Mesenchymal stem cell (in vitro differentiated cells and primary cell): ENCODE data around the gene SIPA1L3.

Experiments
- DNase-seq: peaks from one replicate; pipeline ENCODE4 v3.0.0-alpha.2; 2013
- H2AFZ ChIP-seq: one replicate; pipeline ENCODE4 v1.6.1; 2013; ENCODE audit warnings: low read depth, mild to moderate bottlenecking, control low read depth, inconsistent platforms, low read length, moderate library complexity
- H2AK5ac ChIP-seq: 2 replicates; pipeline ENCODE4 v1.6.1; 2013; ENCODE audit warnings: low read length, moderate library complexity, mild to moderate bottlenecking, inconsistent platforms; ENCODE audit not compliant: severe bottlenecking
- H2BK120ac ChIP-seq: one replicate; pipeline ENCODE4 v1.6.1; 2013; ENCODE audit warnings: low read depth, mild to moderate bottlenecking, inconsistent platforms, low read length, moderate library complexity
- H2BK12ac ChIP-seq, 2 experiments: one replicate each; pipeline ENCODE4 v1.6.1; 2013; ENCODE audit warnings: inconsistent platforms in 2 of 2, low read length in 2 of 2, mild to moderate bottlenecking in 2 of 2, moderate library complexity in 2 of 2, control low read depth in 1 of 2
- H2BK15ac ChIP-seq: one replicate; pipeline ENCODE4 v1.6.1; 2013; ENCODE audit warnings: mild to moderate bottlenecking, low read depth, inconsistent platforms; ENCODE audit not compliant: poor library complexity, severe bottlenecking
- H2BK5ac ChIP-seq: 2 replicates; pipeline ENCODE4 v1.6.1; 2013; ENCODE audit warnings: low read depth, mild to moderate bottlenecking, low read length, control low read depth, inconsistent platforms; ENCODE audit not compliant: poor library complexity, severe bottlenecking
- H3K14ac ChIP-seq, 2 experiments: one replicate each; pipeline ENCODE4 v1.6.1; 2013; ENCODE audit warnings: inconsistent platforms in 2 of 2, low read length in 2 of 2, control low read depth in 1 of 2, mild to moderate bottlenecking in 1 of 2, moderate library complexity in 1 of 2
- H3K18ac ChIP-seq, 2 experiments: one replicate each; pipeline ENCODE4 v1.6.1; 2013; ENCODE audit warnings: inconsistent platforms in 2 of 2, low read length in 2 of 2, control low read depth in 1 of 2, low read depth in 1 of 2, mild to moderate bottlenecking in 1 of 2
- H3K23ac ChIP-seq, 2 experiments: one replicate each; pipeline ENCODE4 v1.6.1; 2013; ENCODE audit warnings: inconsistent platforms in 2 of 2, low read length in 2 of 2, mild to moderate bottlenecking in 2 of 2, moderate library complexity in 2 of 2, control low read depth in 1 of 2
- H3K27ac ChIP-seq: 2 replicates; pipeline ENCODE4 v1.5.1; 2013; ENCODE audit warnings: mild to moderate bottlenecking, moderate library complexity, low read length, control low read depth, inconsistent platforms; ENCODE audit not compliant: poor library complexity, severe bottlenecking
- H3K27me3 ChIP-seq, 2 experiments: 2 replicates each; pipeline versions ENCODE4 v1.6.1 to v1.7.0; 2013; ENCODE audit warnings: low read length in 2 of 2, mild to moderate bottlenecking in 2 of 2, moderate library complexity in 2 of 2, control low read depth in 1 of 2, inconsistent platforms in 1 of 2; ENCODE audit not compliant: control insufficient read depth in 1 of 2, insufficient read depth in 1 of 2
- H3K36me3 ChIP-seq, 2 experiments: 2 replicates each; pipeline versions ENCODE4 v1.6.1 to v1.7.0; 2013; ENCODE audit warnings: low read length in 2 of 2, control low read depth in 1 of 2, inconsistent platforms in 1 of 2, low read depth in 1 of 2, mild to moderate bottlenecking in 1 of 2; ENCODE audit not compliant: insufficient read depth in 2 of 2, control insufficient read depth in 1 of 2
- H3K4ac ChIP-seq, 2 experiments: one replicate each; pipeline ENCODE4 v1.6.1; 2013; ENCODE audit warnings: inconsistent platforms in 2 of 2, low read length in 2 of 2, mild to moderate bottlenecking in 2 of 2, moderate library complexity in 2 of 2, control low read depth in 1 of 2, low read depth in 1 of 2
- H3K4me1 ChIP-seq: 2 replicates; pipeline ENCODE4 v1.6.1; 2013; ENCODE audit warnings: low read depth, low read length, control low read depth; ENCODE audit not compliant: control insufficient read depth, insufficient read depth
- H3K4me2 ChIP-seq: 2 replicates; pipeline ENCODE4 v1.6.1; 2013; ENCODE audit warnings: low read length, mild to moderate bottlenecking, inconsistent platforms; ENCODE audit not compliant: poor library complexity, severe bottlenecking
- H3K4me3 ChIP-seq, 2 experiments: 2 replicates each; pipeline versions ENCODE4 v1.5.1 to v1.7.0; 2013; ENCODE audit warnings: low read length in 2 of 2, mild to moderate bottlenecking in 2 of 2, control low read depth in 1 of 2, low read depth in 1 of 2; ENCODE audit not compliant: insufficient read depth in 1 of 2
- H3K79me1 ChIP-seq: replicated peaks from 2 replicates; pipeline ENCODE4 v1.6.1; 2013; ENCODE audit warnings: mild to moderate bottlenecking, control low read depth, low read length, inconsistent platforms; ENCODE audit not compliant: poor library complexity, severe bottlenecking
- H3K9ac ChIP-seq: 2 replicates; pipeline ENCODE4 v1.7.0; 2013; ENCODE audit warnings: mild to moderate bottlenecking, low read length, moderate library complexity
- H3K9me3 ChIP-seq: 2 replicates; pipeline ENCODE4 v1.7.0; 2013; ENCODE audit warnings: mild to moderate bottlenecking, low read length; ENCODE audit not compliant: control insufficient read depth
- H4K8ac ChIP-seq: one replicate; pipeline ENCODE4 v1.6.1; 2013; ENCODE audit warnings: inconsistent platforms, mild to moderate bottlenecking, low read length, moderate library complexity
- H4K91ac ChIP-seq: one replicate; pipeline ENCODE4 v1.6.1; 2013; ENCODE audit warnings: mild to moderate bottlenecking, low read length, inconsistent platforms
- WGBS: methylation state at CpG from one replicate; pipeline ENCODE4 v1.1.7; 2013; ENCODE audit warnings: mixed read lengths; 5-methylcytosine and 5-hydroxymethylcytosine counted together

The SIPA1L3 gene

DNA sequence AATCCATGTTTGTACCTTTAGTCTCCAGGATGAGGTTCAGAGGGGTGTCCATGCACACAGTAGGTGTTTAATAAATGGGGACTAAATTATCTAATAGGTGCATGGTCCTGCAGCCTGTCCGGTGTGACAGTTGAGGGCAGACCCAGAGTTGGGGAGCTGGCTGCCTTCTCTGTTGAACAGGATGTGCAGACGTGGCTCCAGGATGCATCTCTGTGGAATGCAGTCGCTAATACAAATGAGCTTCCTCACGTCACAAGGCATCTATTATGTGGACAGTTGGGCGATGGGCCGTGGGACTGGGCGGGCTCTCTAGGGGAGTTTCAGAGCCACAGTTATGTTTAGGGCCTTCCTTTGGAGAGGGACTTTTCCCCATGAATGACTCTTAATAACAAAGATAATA, 71.0 kb downstream of the SIPA1L3 start:
- H2AFZ ChIP-seq = no peak overlapping the region
- no peak overlapping the region for H3K18ac ChIP-seq
- H3K36me3 ChIP-seq = peaks cover 10 to 24% of the 10 kb centered on the region in 2 experiments
- H3K79me1 ChIP-seq = peaks cover 24% of the 10 kb centered on the region
- no peak overlapping the region for H4K8ac ChIP-seq
- no peak overlapping the region for H3K4ac ChIP-seq
- 47% methylated on average over 4 of the region's 7 CpGs for WGBS
- H3K27me3 ChIP-seq = no peaks in the 10 kb centered on the region
- no peaks in the 10 kb centered on the region for H3K9me3 ChIP-seq
- no peak overlapping the region for H3K4me2 ChIP-seq
- no peak overlapping the region for H2BK12ac ChIP-seq
- no peak overlapping the region for H3K14ac ChIP-seq
- peak; percentile 88 for DNase-seq
- no peak overlapping the region for H2BK5ac ChIP-seq
- no peak overlapping the region for H3K4me3 ChIP-seq
- peak overlapping the region; percentile 45 for H3K27ac ChIP-seq
- H2BK15ac ChIP-seq = no peak overlapping the region
- no peak overlapping the region for H3K9ac ChIP-seq
- H4K91ac ChIP-seq = no peak overlapping the region
- no peak overlapping the region for H2AK5ac ChIP-seq
- H2BK120ac ChIP-seq = no peak overlapping the region
- no peak overlapping the region for H3K23ac ChIP-seq
- peaks cover 26% of the 10 kb centered on the region for H3K4me1 ChIP-seq

DNA sequence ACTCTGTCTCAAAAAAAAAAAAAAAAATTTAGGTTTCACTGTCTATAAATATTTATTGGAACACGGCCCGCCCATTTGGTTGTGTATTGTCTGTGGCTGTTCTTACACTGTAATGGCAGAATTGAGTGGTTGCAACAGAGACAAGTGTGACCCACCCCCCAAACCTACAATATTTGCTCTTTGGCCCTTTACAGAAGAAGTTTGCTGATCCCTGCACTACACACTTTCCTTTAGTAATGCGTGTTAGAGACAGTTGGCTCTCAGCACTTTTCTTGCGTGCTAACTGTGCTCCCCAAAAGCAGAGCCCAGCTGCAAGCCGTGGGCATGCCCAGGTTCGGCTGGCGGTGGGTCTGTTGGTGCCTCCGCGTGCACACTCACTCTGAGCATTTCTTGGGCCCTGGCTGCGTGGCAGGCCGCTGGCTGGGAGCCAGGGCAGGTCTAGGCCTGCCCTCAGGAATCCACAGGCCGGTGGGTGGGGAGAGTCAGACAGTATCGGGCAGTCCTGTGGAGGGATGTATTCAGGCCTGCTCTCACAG, 72.6 kb downstream of the SIPA1L3 start:
- Histone ChIP-seq H3K14ac (no peak overlapping the region), H3K79me1 (peaks cover 25% of the 10 kb centered on the region), H3K27me3 (no peaks in the 10 kb centered on the region), H2AK5ac (no peak overlapping the region), H2BK12ac (peak overlapping the region; percentile 29 to 80), H3K36me3 (peaks cover 7 to 23% of the 10 kb centered on the region in 2 experiments), H3K4me2 (no peak overlapping the region), H3K27ac (peak overlapping the region; percentile 82), H3K4me1 (peaks cover 28% of the 10 kb centered on the region), H2AFZ (no peak overlapping the region), H3K9ac (no peak overlapping the region), H3K9me3 (no peaks in the 10 kb centered on the region), H2BK120ac (no peak overlapping the region), H3K4me3 (no peak overlapping the region), H3K23ac (no peak overlapping the region), H4K91ac (peak overlapping the region; percentile 80), H2BK15ac (no peak overlapping the region), H4K8ac (peak overlapping the region; percentile 56), H2BK5ac (no peak overlapping the region), H3K18ac (peak overlapping the region in 1 of 2 experiments; percentile 42), H3K4ac (peak overlapping the region; percentile 24 to 57)
- no peak for DNase-seq
- WGBS = 96% methylated on average over 8 of the region's 13 CpGs

DNA sequence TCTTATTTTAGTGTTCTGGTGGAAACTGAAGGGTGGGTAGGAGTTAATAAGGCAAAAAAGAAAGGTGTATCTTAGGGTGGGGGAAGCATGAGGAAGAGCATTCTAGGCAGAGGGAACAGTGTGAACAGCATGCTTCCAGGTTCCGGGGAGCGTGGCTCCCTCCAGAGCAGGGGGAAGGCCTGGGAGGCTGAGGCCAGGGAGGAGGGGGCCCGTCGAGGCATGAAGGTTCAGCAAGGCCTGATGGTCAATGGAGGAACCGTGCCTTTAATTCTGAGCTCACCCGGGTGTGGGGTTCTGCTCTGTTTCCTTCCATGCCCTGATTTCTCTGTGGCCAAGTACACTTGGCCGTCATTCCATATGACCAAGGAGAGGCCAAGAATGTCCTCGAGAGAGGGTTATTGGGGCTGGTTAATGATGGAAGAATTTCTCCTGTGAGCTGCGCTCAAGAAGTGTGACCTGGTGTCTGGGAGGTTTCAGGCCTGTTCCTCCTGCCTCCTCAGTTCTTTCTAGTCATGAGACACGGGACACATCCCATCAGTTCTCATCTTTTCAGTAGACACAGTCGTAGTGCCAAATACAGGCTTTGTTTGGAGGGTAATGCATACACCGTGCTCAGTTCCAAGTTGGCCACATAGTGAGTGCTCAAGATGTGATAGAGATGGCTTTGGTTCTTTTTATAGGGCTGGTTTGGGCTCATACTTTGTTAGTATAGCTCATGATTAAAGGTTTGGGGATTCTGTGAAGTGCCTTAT, 73.6 kb downstream of the SIPA1L3 start:
- no peaks in the 10 kb centered on the region for H3K27me3 ChIP-seq
- H3K14ac ChIP-seq = no peak overlapping the region
- H3K23ac ChIP-seq = no peak overlapping the region
- 87% methylated on average over 12 of the region's 12 CpGs for WGBS
- peak overlapping the region; percentile 79 for H2AK5ac ChIP-seq
- peaks cover 24% of the 10 kb centered on the region for H3K79me1 ChIP-seq
- H3K27ac ChIP-seq = peak overlapping the region; percentile 82
- no peak overlapping the region for H3K4ac ChIP-seq
- H2BK120ac ChIP-seq = no peak overlapping the region
- H3K4me1 ChIP-seq = peaks cover 28% of the 10 kb centered on the region
- peak overlapping the region; percentile 17 for H3K9ac ChIP-seq
- H3K4me3 ChIP-seq = no peak overlapping the region
- H2BK5ac ChIP-seq = no peak overlapping the region
- no peak overlapping the region for H4K8ac ChIP-seq
- H3K9me3 ChIP-seq = no peaks in the 10 kb centered on the region
- no peak for DNase-seq
- no peak overlapping the region for H4K91ac ChIP-seq
- no peak overlapping the region for H2BK15ac ChIP-seq
- H3K18ac ChIP-seq = peak overlapping the region; percentile 6 to 14
- no peak overlapping the region for H2AFZ ChIP-seq
- H3K36me3 ChIP-seq = peaks cover 0 to 17% of the 10 kb centered on the region in 2 experiments
- no peak overlapping the region for H3K4me2 ChIP-seq
- H2BK12ac ChIP-seq = no peak overlapping the region

DNA sequence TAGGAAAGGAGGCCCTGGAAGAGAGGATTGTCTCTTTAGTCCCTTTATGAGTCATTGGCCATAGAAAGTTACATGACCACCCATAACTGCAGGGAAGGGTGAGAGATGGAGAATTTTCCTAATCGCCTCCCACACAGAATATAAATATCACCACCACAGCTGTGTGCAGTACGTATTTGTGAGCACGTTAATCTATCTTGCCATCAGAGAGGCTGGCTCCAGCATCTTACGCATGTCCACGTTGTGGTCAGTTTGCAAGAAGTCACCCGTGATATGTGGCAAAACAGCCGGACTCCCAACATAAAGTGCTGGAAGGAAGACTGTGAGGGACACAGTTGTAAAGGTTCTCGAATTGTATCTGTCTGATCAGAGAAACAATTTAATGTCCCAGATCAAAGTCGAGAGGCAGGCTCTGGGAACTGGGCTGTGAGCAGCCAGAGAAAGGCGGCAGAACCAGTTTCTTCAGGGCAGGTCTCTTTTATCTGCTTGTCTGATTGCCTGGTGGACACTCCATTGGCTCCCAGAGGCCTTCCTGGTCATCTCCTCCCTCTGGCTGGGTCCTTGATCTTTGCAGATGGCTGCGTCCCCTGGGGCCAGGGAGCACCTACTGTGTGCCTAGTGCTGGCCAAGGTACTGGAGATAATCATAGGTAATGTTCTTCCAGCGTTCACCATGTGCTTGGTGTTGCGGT, 74.9 kb downstream of the SIPA1L3 start:
- H2BK5ac ChIP-seq = no peak overlapping the region
- no peak overlapping the region for H2AK5ac ChIP-seq
- H3K4me1 ChIP-seq = peaks cover 33% of the 10 kb centered on the region
- 88% methylated on average over 13 of the region's 13 CpGs for WGBS
- H3K18ac ChIP-seq = no peak overlapping the region
- no peak overlapping the region for H2BK15ac ChIP-seq
- H3K4ac ChIP-seq = no peak overlapping the region
- no peak overlapping the region for H3K23ac ChIP-seq
- H3K9ac ChIP-seq = no peak overlapping the region
- H2AFZ ChIP-seq = no peak overlapping the region
- no peak overlapping the region for H4K91ac ChIP-seq
- peak; percentile 67 for DNase-seq
- no peak overlapping the region for H3K4me3 ChIP-seq
- H4K8ac ChIP-seq = no peak overlapping the region
- H2BK12ac ChIP-seq = no peak overlapping the region
- H3K14ac ChIP-seq = no peak overlapping the region
- no peak overlapping the region for H3K4me2 ChIP-seq
- peaks cover 0 to 15% of the 10 kb centered on the region in 2 experiments for H3K36me3 ChIP-seq
- H3K27me3 ChIP-seq = no peaks in the 10 kb centered on the region
- no peak overlapping the region for H3K27ac ChIP-seq
- peaks cover 22% of the 10 kb centered on the region for H3K79me1 ChIP-seq
- no peaks in the 10 kb centered on the region for H3K9me3 ChIP-seq
- H2BK120ac ChIP-seq = no peak overlapping the region
